LNCAP (cell line): Measurements from ENCODE around the gene CPEB2.

Experiments used
- CTCF ChIP-seq: fragments of 450-650 bp; IDR thresholded peaks from 2 replicates; pipeline ENCODE4 v1.5.1; 2017; ENCODE audit warnings: mild to moderate bottlenecking

Gene CPEB2

GRCh38 chr4:15084780-15085179 is 82.5 kb downstream of the CPEB2 start:
- TF ChIP-seq CTCF = no peak

- TF ChIP-seq CTCF = no peak
Observed at GRCh38 chr4:15088394-15089035, 86.2 kb downstream of the CPEB2 start.

- TF ChIP-seq CTCF = no peak
Observed at GRCh38 chr4:15089979-15090378, 87.7 kb downstream of the CPEB2 start.

GRCh38 chr4:15100380-15100779 is 98.1 kb downstream of the CPEB2 start:
- TF ChIP-seq CTCF = no peak

- no peak for TF ChIP-seq CTCF
Observed at GRCh38 chr4:15100994-15101695, 98.9 kb downstream of the CPEB2 start.

- TF ChIP-seq CTCF = no peak
Observed at GRCh38 chr4:15104825-15105224, 102.5 kb downstream of the CPEB2 start.

GRCh38 chr4:15106399-15106798 is 104.1 kb downstream of the CPEB2 start:
- TF ChIP-seq CTCF = no peak
